DOHH2 (cell line): Measurements from ENCODE around the gene COL2A1.

Experiments used
- H3F3A ChIP-seq: fragments of 200-600 bp; sonication (generic), shearing (Covaris generic); 2 replicates; pipeline ENCODE4 v1.6.0; 2016; ENCODE audit warnings: antibody characterized with exemption, mild to moderate bottlenecking; ENCODE audit not compliant: control insufficient read depth, insufficient read depth
- H3K27ac ChIP-seq: fragments of 200-600 bp; sonication (generic); 2 replicates; pipeline ENCODE4 v1.5.1; 2014; ENCODE audit warnings: low read depth, mild to moderate bottlenecking, low read length, moderate library complexity
- H3K27me3 ChIP-seq: fragments of 200-600 bp; sonication (generic); 2 replicates; pipeline ENCODE4 v1.6.1; 2014; ENCODE audit warnings: mild to moderate bottlenecking, low read length, mixed read lengths; ENCODE audit not compliant: control insufficient read depth
- H3K36me3 ChIP-seq: fragments of 200-600 bp; sonication (generic); 2 replicates; pipeline ENCODE4 v1.6.1; 2014; ENCODE audit warnings: mild to moderate bottlenecking, low read length, moderate library complexity, mixed read lengths; ENCODE audit not compliant: control insufficient read depth
- H3K4me1 ChIP-seq: fragments of 200-600 bp; sonication (generic); 2 replicates; pipeline ENCODE4 v1.6.1; 2014; ENCODE audit warnings: mild to moderate bottlenecking, low read length, mixed read lengths; ENCODE audit not compliant: control insufficient read depth
- H3K4me2 ChIP-seq: fragments of 200-600 bp; sonication (generic); 2 replicates; pipeline ENCODE4 v1.6.0; 2014; ENCODE audit warnings: mild to moderate bottlenecking, low read length, moderate library complexity
- H3K4me3 ChIP-seq: fragments of 200-600 bp; sonication (generic); 2 replicates; pipeline ENCODE4 v1.5.1; 2014; ENCODE audit warnings: mild to moderate bottlenecking, low read length, mixed read lengths
- H3K79me2 ChIP-seq: fragments of 200-600 bp; sonication (generic); 2 replicates; pipeline ENCODE4 v1.6.1; 2014; ENCODE audit warnings: mild to moderate bottlenecking, low read length, mixed read lengths; ENCODE audit not compliant: control insufficient read depth
- H3K9me2 ChIP-seq: fragments of 200-600 bp; sonication (generic); replicated peaks from 2 replicates; pipeline ENCODE4 v1.6.1; 2014; ENCODE audit warnings: mild to moderate bottlenecking, low read length, mixed read lengths; ENCODE audit not compliant: control insufficient read depth
- H3K9me3 ChIP-seq: fragments of 200-600 bp; sonication (generic); 2 replicates; pipeline ENCODE4 v1.6.1; 2014; ENCODE audit warnings: antibody characterized with exemption, low read length, mixed read lengths; ENCODE audit not compliant: control insufficient read depth, insufficient read depth
- H4K20me1 ChIP-seq: fragments of 200-600 bp; sonication (generic); 2 replicates; pipeline ENCODE4 v1.6.0; 2014; ENCODE audit warnings: low read depth, mild to moderate bottlenecking, antibody characterized with exemption, low read length, moderate library complexity; ENCODE audit not compliant: control insufficient read depth, insufficient read depth
- EZH2phosphoT487 ChIP-seq: fragments of 200-600 bp; sonication (generic); IDR thresholded peaks from 2 replicates; pipeline ENCODE4 v1.6.1; 2017; ENCODE audit warnings: borderline replicate concordance, mild to moderate bottlenecking, antibody characterized with exemption, low read length, moderate library complexity, mixed read lengths
- TF ChIP-seq, protein P1 (sequence below): fragments of 200-600 bp; sonication (generic); IDR thresholded peaks from one replicate; pipeline ENCODE4 v1.5.1; 2014; ENCODE audit warnings: antibody characterized with exemption, mild to moderate bottlenecking, low read depth, low read length; ENCODE audit not compliant: poor library complexity, severe bottlenecking

The COL2A1 gene

DNA sequence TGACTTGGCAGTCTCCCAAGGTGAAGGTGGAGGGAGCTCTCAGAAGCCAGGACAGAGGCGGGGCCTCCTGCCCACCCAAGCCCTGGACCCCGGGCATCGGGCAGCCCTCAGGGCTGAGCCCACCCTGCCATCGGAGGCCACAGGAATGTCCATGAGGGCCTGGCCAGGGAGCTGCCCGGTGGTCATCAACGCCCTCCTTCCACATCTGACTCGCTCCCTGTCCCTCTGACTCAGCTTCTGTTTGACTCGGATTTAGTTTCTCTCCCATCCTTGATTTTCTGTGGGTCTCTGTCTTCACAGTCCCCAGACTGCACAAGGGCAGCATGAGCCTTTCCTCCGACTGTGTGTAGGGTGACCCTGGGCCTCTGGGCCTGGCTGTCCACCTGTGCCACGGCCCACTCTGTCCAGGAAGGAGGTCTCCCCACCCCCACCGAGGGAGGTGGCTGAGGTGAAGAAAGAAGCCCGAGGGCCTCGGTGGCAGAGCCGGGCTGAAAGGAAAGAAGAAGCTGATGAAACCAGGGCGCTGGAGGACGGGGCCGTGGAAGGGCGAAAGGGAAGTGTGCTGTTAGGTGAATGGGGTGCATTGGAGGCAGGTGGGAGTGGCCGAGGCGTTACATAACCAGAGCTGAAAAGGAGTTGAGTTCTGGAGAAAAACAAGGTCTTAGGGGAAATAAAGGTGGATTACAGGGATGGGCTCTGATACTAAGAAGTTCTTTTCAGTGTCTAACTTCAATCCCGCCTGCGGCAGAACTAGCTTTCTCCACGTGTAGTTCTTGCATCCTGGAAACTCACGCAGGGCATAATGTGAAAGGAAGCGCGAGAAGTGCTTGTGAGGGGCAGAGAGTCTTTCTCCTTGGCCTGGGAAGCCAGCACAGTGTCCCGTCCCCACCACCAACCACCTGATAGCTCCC is 57.6 kb downstream of the COL2A1 start:
- no peak for TF ChIP-seq EZH2phosphoT487
- TF ChIP-seq, protein P1, sequence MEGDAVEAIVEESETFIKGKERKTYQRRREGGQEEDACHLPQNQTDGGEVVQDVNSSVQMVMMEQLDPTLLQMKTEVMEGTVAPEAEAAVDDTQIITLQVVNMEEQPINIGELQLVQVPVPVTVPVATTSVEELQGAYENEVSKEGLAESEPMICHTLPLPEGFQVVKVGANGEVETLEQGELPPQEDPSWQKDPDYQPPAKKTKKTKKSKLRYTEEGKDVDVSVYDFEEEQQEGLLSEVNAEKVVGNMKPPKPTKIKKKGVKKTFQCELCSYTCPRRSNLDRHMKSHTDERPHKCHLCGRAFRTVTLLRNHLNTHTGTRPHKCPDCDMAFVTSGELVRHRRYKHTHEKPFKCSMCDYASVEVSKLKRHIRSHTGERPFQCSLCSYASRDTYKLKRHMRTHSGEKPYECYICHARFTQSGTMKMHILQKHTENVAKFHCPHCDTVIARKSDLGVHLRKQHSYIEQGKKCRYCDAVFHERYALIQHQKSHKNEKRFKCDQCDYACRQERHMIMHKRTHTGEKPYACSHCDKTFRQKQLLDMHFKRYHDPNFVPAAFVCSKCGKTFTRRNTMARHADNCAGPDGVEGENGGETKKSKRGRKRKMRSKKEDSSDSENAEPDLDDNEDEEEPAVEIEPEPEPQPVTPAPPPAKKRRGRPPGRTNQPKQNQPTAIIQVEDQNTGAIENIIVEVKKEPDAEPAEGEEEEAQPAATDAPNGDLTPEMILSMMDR, result no peak
- Histone ChIP-seq H3K9me2 (no peaks in the 10 kb centered on the region), H4K20me1 (no peaks in the 10 kb centered on the region), H3K79me2 (no peaks in the 10 kb centered on the region), H3K9me3 (no peaks in the 10 kb centered on the region), H3K36me3 (no peaks in the 10 kb centered on the region), H3F3A (no peaks in the 10 kb centered on the region), H3K4me2 (no peak overlapping the region), H3K4me1 (0 out of 2 replicates have a peak, but pooled peaks cover 4% of the 10 kb centered on the region), H3K27ac (no peak overlapping the region), H3K27me3 (peaks cover 7% of the 10 kb centered on the region; the same call in 1 of the 2 replicates), H3K4me3 (no peak overlapping the region)

DNA sequence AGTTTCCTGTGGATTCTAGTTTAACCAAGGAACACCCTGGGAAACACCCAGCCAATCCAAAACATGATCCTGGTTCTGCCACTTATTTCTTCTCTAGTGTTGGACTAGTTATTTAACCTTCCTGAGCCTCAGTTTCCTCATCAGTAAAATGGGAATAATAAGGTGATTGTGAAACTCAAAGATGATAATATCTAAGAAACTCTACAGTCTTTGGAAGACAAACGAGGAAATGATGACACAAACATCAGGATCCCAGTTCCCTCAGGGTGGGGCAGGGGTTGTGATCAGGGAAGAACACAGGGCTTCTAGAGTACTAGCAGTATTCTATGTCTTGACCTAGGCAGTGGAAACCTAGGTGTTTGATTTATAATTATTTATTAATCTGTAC is 58.9 kb downstream of the COL2A1 start:
- 0 out of 2 replicates have a peak, but pooled peaks cover 4% of the 10 kb centered on the region for H3K4me1 ChIP-seq
- peaks cover 2% of the 10 kb centered on the region; the same call in 1 of the 2 replicates for H3K27me3 ChIP-seq
- no peaks in the 10 kb centered on the region for H3K9me3 ChIP-seq
- no peaks in the 10 kb centered on the region for H3K79me2 ChIP-seq
- no peaks in the 10 kb centered on the region for H3K36me3 ChIP-seq
- no peak overlapping the region for H3K4me2 ChIP-seq
- no peaks in the 10 kb centered on the region for H3F3A ChIP-seq
- TF ChIP-seq, protein P1, result no peak
- TF ChIP-seq EZH2phosphoT487, result no peak
- no peaks in the 10 kb centered on the region for H4K20me1 ChIP-seq
- H3K4me3 ChIP-seq, result no peak overlapping the region
- H3K27ac ChIP-seq, result no peak overlapping the region
- H3K9me2 ChIP-seq, result no peaks in the 10 kb centered on the region

DNA sequence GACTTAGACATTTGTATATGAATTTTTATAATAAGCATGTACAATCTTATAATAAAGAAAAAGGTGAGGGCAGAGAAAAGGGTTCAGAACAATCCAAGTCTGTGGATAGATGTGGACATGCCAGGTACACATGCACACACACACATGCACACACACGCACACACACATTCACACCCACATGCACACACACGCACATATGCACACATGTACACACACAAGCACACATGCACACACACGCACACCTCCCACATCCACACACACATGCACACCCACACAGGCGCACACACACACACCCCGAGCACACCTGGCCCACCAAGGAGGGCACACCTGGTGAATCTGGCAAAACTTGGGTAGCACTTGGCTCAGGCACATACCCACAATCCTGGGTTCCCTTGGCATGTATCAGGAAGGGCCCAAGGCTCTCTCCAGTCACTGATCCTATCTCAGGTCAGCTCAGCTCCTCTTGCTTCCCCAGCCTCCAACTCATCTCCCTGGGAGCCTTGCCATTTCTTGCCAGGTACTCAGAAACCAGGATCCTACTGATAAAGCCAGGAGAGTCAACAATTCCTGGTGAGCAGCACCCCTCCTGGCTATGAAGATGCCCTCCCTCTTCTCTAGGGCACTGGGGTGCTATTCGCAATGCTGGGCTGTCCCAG is 59.5 kb downstream of the COL2A1 start:
- H3K9me3 ChIP-seq, result no peaks in the 10 kb centered on the region
- no peak overlapping the region for H3K4me2 ChIP-seq
- H3K27ac ChIP-seq, result no peak overlapping the region
- no peaks in the 10 kb centered on the region for H3K79me2 ChIP-seq
- H3K4me1 ChIP-seq, result 0 out of 2 replicates have a peak, but pooled peaks cover 4% of the 10 kb centered on the region
- H3K4me3 ChIP-seq, result no peak overlapping the region
- no peaks in the 10 kb centered on the region for H4K20me1 ChIP-seq
- H3F3A ChIP-seq, result no peaks in the 10 kb centered on the region
- H3K9me2 ChIP-seq, result no peaks in the 10 kb centered on the region
- H3K36me3 ChIP-seq, result no peaks in the 10 kb centered on the region
- TF ChIP-seq, protein P1, result no peak
- TF ChIP-seq EZH2phosphoT487, result no peak
- peaks cover 2% of the 10 kb centered on the region; the same call in 1 of the 2 replicates for H3K27me3 ChIP-seq
